Anterior cingulate cortex (tissue), 58 donors: Measurements from ENCODE around the gene STK17A.
"Not testable (repeated sequence)": the region's sequence is repeated elsewhere in the genome, so short reads cannot be mapped to it uniquely, and the experiment has no call there.

Source experiments
- DNase-seq, 58 donors: peaks; one replicate each; lab custom pipeline; 2025; lab: John Stamatoyannopoulos, UW

STK17A gene

GRCh38 chr7:43565786-43566185 is 17.1 kb upstream of the STK17A start:
- DNase-seq, result no peak

GRCh38 chr7:43568529-43568928 is 14.4 kb upstream of the STK17A start:
- DNase-seq, result no peak

- no peak for DNase-seq
Observed at GRCh38 chr7:43569424-43569823, 13.5 kb upstream of the STK17A start.

- DNase-seq, result no peak
Observed at GRCh38 chr7:43570688-43571365, 12.1 kb upstream of the STK17A start.

- DNase-seq, result peak in 13 of 58 donors; percentile 3 to 44 (median 24)
Observed at GRCh38 chr7:43572516-43573049, 10.3 kb upstream of the STK17A start.

- not testable (repeated sequence) for DNase-seq
Observed at GRCh38 chr7:43573832-43574231, 9.1 kb upstream of the STK17A start.

GRCh38 chr7:43575506-43575905 is 7.4 kb upstream of the STK17A start:
- no peak for DNase-seq

- DNase-seq, result no peak
Observed at GRCh38 chr7:43576241-43576640, 6.7 kb upstream of the STK17A start.

- no peak for DNase-seq
Observed at GRCh38 chr7:43577485-43577951, 5.4 kb upstream of the STK17A start.

- DNase-seq, result peak in 56 of 58 donors; percentile 7 to 71 (median 50)
Observed at GRCh38 chr7:43583424-43584194, 701 bp downstream of the STK17A start.

- DNase-seq, result peak in 3 of 58 donors; percentile 8 to 34 (median 20)
Observed at GRCh38 chr7:43584195-43584586, 1.3 kb downstream of the STK17A start.

GRCh38 chr7:43584733-43585132 is 1.8 kb downstream of the STK17A start:
- DNase-seq, result not testable (repeated sequence)

GRCh38 chr7:43585562-43585961 is 2.7 kb downstream of the STK17A start:
- DNase-seq, result no peak

- no peak for DNase-seq
Observed at GRCh38 chr7:43586251-43586900, 3.5 kb downstream of the STK17A start.

GRCh38 chr7:43588477-43589132 is 5.7 kb downstream of the STK17A start:
- DNase-seq, result no peak

GRCh38 chr7:43589133-43589478 is 6.2 kb downstream of the STK17A start:
- DNase-seq, result no peak

- no peak for DNase-seq
Observed at GRCh38 chr7:43589728-43590127, 6.8 kb downstream of the STK17A start.

GRCh38 chr7:43590862-43591557 is 8.1 kb downstream of the STK17A start:
- DNase-seq, result no peak

GRCh38 chr7:43591558-43592180 is 8.8 kb downstream of the STK17A start:
- DNase-seq, result no peak

GRCh38 chr7:43592326-43592725 is 9.4 kb downstream of the STK17A start:
- DNase-seq, result no peak
